Measurements from ENCODE around the gene PCMT1.

The PCMT1 gene

GRCh38 chr6:149857541-149857940 is 108.0 kb downstream of the PCMT1 start:
- TF ChIP-seq REST (IDR thresholded peaks at IDR 0.05; ENCODE audit: insufficient replicate concordance, low read depth): no peak
- TF ChIP-seq POLR2AphosphoS5 (IDR thresholded peaks at IDR 0.05; ENCODE audit: low read depth): no peak
- no peak for TF ChIP-seq GABPA (IDR thresholded peaks at IDR 0.05; ENCODE audit: low read depth)
- no peak for TF ChIP-seq CTCF (IDR thresholded peaks at IDR 0.05; ENCODE audit: insufficient read depth, low read length)
- TF ChIP-seq SPI1 (IDR thresholded peaks at IDR 0.05; ENCODE audit: borderline replicate concordance, low read depth): no peak
- no peak for DNase-seq (ENCODE audit: low read depth in 1 of 2, low spot score in 1 of 2)
- Histone ChIP-seq H3K27ac (replicated peaks) (no peak overlapping the region), H3K4me3 (replicated peaks; ENCODE audit: insufficient read depth, low read length) (no peak overlapping the region), H3K27me3 (ENCODE audit: insufficient read depth, poor library complexity, severe bottlenecking) (no peaks in the 10 kb centered on the region)

- H3K4me3 ChIP-seq (replicated peaks; ENCODE audit: insufficient read depth, low read length): no peak overlapping the region
- no peak overlapping the region for H3K27ac ChIP-seq (replicated peaks)
- TF ChIP-seq CTCF (IDR thresholded peaks at IDR 0.05; ENCODE audit: insufficient read depth, low read length): no peak
- no peak for TF ChIP-seq POLR2AphosphoS5 (IDR thresholded peaks at IDR 0.05; ENCODE audit: low read depth)
- TF ChIP-seq GABPA (IDR thresholded peaks at IDR 0.05; ENCODE audit: low read depth): no peak
- no peak for TF ChIP-seq SPI1 (IDR thresholded peaks at IDR 0.05; ENCODE audit: borderline replicate concordance, low read depth)
- no peak for TF ChIP-seq REST (IDR thresholded peaks at IDR 0.05; ENCODE audit: insufficient replicate concordance, low read depth)
- H3K27me3 ChIP-seq (ENCODE audit: insufficient read depth, poor library complexity, severe bottlenecking): no peaks in the 10 kb centered on the region
- DNase-seq (ENCODE audit: low read depth in 1 of 2, low spot score in 1 of 2): no peak
Measured at GRCh38 chr6:149859368-149859767, 109.8 kb downstream of the PCMT1 start.

- H3K27ac ChIP-seq (replicated peaks): no peak overlapping the region
Measured at GRCh38 chr6:149859938-149860337, 110.4 kb downstream of the PCMT1 start.

More at GRCh38 chr6:149859938-149860337, 110.4 kb downstream of the PCMT1 start:
- no peak for DNase-seq (ENCODE audit: low read depth in 1 of 2, low spot score in 1 of 2)
- Histone ChIP-seq H3K4me3 (replicated peaks; ENCODE audit: insufficient read depth, low read length) (no peak overlapping the region), H3K27me3 (ENCODE audit: insufficient read depth, poor library complexity, severe bottlenecking) (no peaks in the 10 kb centered on the region)
- no peak for TF ChIP-seq CTCF (IDR thresholded peaks at IDR 0.05; ENCODE audit: insufficient read depth, low read length)
